Activated T-cell treated with anti-CD3 and anti-CD28 coated beads for 4 hours (primary cell): ENCODE data around the gene PSMD14.
"Not testable (repeated sequence)": the region's sequence is repeated elsewhere in the genome, so short reads cannot be mapped to it uniquely, and the experiment has no call there.

Experiments
- DNase-seq: peaks from one replicate; pipeline ENCODE4 v3.0.0-alpha.2; 2020

The PSMD14 gene

GRCh38 chr2:161337247-161337646 is 29.0 kb downstream of the PSMD14 start:
- DNase-seq: no peak

GRCh38 chr2:161339532-161339931 is 31.3 kb downstream of the PSMD14 start:
- not testable (repeated sequence) for DNase-seq

GRCh38 chr2:161340930-161341413 is 32.7 kb downstream of the PSMD14 start:
- not testable (repeated sequence) for DNase-seq

GRCh38 chr2:161343235-161343634 is 35.0 kb downstream of the PSMD14 start:
- no peak for DNase-seq

GRCh38 chr2:161344692-161345091 is 36.5 kb downstream of the PSMD14 start:
- DNase-seq: no peak

- DNase-seq: no peak
Observed at GRCh38 chr2:161351678-161352077, 43.5 kb downstream of the PSMD14 start.

- no peak for DNase-seq
Observed at GRCh38 chr2:161352719-161353118, 44.5 kb downstream of the PSMD14 start.

GRCh38 chr2:161353543-161353942 is 45.3 kb downstream of the PSMD14 start:
- DNase-seq: no peak

- DNase-seq: no peak
Observed at GRCh38 chr2:161354106-161354505, 45.9 kb downstream of the PSMD14 start.

GRCh38 chr2:161355106-161355505 is 46.9 kb downstream of the PSMD14 start:
- DNase-seq: no peak

- DNase-seq: no peak
Observed at GRCh38 chr2:161355983-161356382, 47.8 kb downstream of the PSMD14 start.

- no peak for DNase-seq
Observed at GRCh38 chr2:161357097-161357496, 48.9 kb downstream of the PSMD14 start.

- no peak for DNase-seq
Observed at GRCh38 chr2:161358838-161359237, 50.6 kb downstream of the PSMD14 start.

- not testable (repeated sequence) for DNase-seq
Observed at GRCh38 chr2:161360095-161360654, 52.0 kb downstream of the PSMD14 start.

- no peak for DNase-seq
Observed at GRCh38 chr2:161362568-161363166, 54.4 kb downstream of the PSMD14 start.

- DNase-seq: no peak
Observed at GRCh38 chr2:161367675-161368074, 59.5 kb downstream of the PSMD14 start.

- no peak for DNase-seq
Observed at GRCh38 chr2:161369311-161369710, 61.1 kb downstream of the PSMD14 start.

- DNase-seq: no peak
Observed at GRCh38 chr2:161370981-161371380, 62.8 kb downstream of the PSMD14 start.

- DNase-seq: no peak
Observed at GRCh38 chr2:161371869-161372268, 63.6 kb downstream of the PSMD14 start.

GRCh38 chr2:161373942-161374341 is 65.7 kb downstream of the PSMD14 start:
- no peak for DNase-seq

- DNase-seq: no peak
Observed at GRCh38 chr2:161374446-161374845, 66.2 kb downstream of the PSMD14 start.

- no peak for DNase-seq
Observed at GRCh38 chr2:161379740-161380139, 71.5 kb downstream of the PSMD14 start.

- DNase-seq: no peak
Observed at GRCh38 chr2:161381546-161381945, 73.3 kb downstream of the PSMD14 start.

GRCh38 chr2:161382747-161383146 is 74.5 kb downstream of the PSMD14 start:
- DNase-seq: no peak

- DNase-seq: no peak
Observed at GRCh38 chr2:161384864-161385263, 76.6 kb downstream of the PSMD14 start.
